ENCODE data around the gene ARHGAP42. TPM values are rescaled to one million over a fixed set of nuclear protein-coding genes. Genes with fewer than 3 reads are reported as not detected.

ARHGAP42 gene
- total RNA-seq, 1 experiment from 2014 or later: 39.1 TPM

GRCh38 chr11:100815787-100816330 lies 128.8 kb downstream of the ARHGAP42 start:
- no peak overlapping the region for H2BK5ac ChIP-seq (ENCODE audit: insufficient read length, low read length)
- H3K9ac ChIP-seq (ENCODE audit: extremely low read depth, insufficient read length, low read length): no peak overlapping the region
- H3K23me2 ChIP-seq (ENCODE audit: insufficient read length, low read depth, low read length, poor library complexity, severe bottlenecking): no peaks in the 10 kb centered on the region
- H2AK5ac ChIP-seq (ENCODE audit: insufficient read length, low read length): no peak overlapping the region
- H3K27ac Mint-ChIP-seq: no peak overlapping the region
- H3K4ac ChIP-seq (ENCODE audit: low read depth, low read length): no peak overlapping the region
- no peak overlapping the region for H3K4me3 Mint-ChIP-seq
- H2BK15ac ChIP-seq (ENCODE audit: low read depth, low read length): no peak overlapping the region
- peaks cover 1% of the 10 kb centered on the region; the same call in 1 of the 2 replicates for H3K79me2 ChIP-seq (ENCODE audit: insufficient read depth, low read length)
- WGBS (ENCODE audit: extremely low coverage, insufficient read length, low lambda C conversion rate): no CpG with 5 or more reads among the region's 1 CpG
- TF ChIP-seq CTCF (conservative IDR thresholded peaks at IDR 0.05): no peak
- no peak overlapping the region for H2BK120ac ChIP-seq (ENCODE audit: low read depth, low read length, poor library complexity, severe bottlenecking)
- DNase-seq: no peak
- no peak overlapping the region for H3K27ac ChIP-seq (ENCODE audit: insufficient read length, low read depth, low read length)
- H3K27me3 Mint-ChIP-seq (ENCODE audit: low read depth): no peaks in the 10 kb centered on the region
- H4K91ac ChIP-seq (ENCODE audit: insufficient read length, low read depth, low read length): no peak overlapping the region
- no peak overlapping the region for H2AFZ ChIP-seq (ENCODE audit: low read length)
- no peak overlapping the region for H4K8ac ChIP-seq (replicated peaks; ENCODE audit: insufficient read length, low read depth, low read length)
- peaks cover 4% of the 10 kb centered on the region; the same call in 1 of the 2 replicates for H3K4me1 ChIP-seq (ENCODE audit: insufficient read depth, low read length)
- no peaks in the 10 kb centered on the region; a peak in 2 of 5 replicates for H3K9me3 Mint-ChIP-seq
- peaks cover 3 to 5% (median 4%) of the 10 kb centered on the region in 3 experiments; a peak in 6 of 7 replicates for H3K36me3 Mint-ChIP-seq (ENCODE audit: insufficient read depth in 1 of 3, low read depth in 3 of 3)
- H2BK20ac ChIP-seq (ENCODE audit: low read depth, low read length, poor library complexity, severe bottlenecking): no peak overlapping the region
- H3K18ac ChIP-seq (ENCODE audit: insufficient read length, low read depth, low read length): no peak overlapping the region
- peaks cover 18 to 30% of the 10 kb centered on the region in 2 experiments for H3K4me1 Mint-ChIP-seq
- no peaks in the 10 kb centered on the region for H3K79me1 ChIP-seq (ENCODE audit: insufficient read depth, low read depth, low read length, poor library complexity, severe bottlenecking)
- no peak overlapping the region for H4K5ac ChIP-seq (ENCODE audit: insufficient read length, low read depth, low read length)
- H2BK12ac ChIP-seq (ENCODE audit: insufficient read length, low read depth, low read length): no peak overlapping the region
- H3K56ac ChIP-seq (ENCODE audit: insufficient read length, low read depth, low read length): no peak overlapping the region
- H3K4me2 ChIP-seq (ENCODE audit: insufficient read depth, insufficient read length, low read length): no peak overlapping the region
- H4K20me1 ChIP-seq (ENCODE audit: control insufficient read depth, insufficient read depth, insufficient read length): no peaks in the 10 kb centered on the region
- H3K23ac ChIP-seq (ENCODE audit: insufficient read length, low read depth, low read length): no peak overlapping the region
- H3K14ac ChIP-seq (ENCODE audit: insufficient read depth, low read length): no peak overlapping the region
- H3K27me3 ChIP-seq (ENCODE audit: insufficient read depth, low read length): no peaks in the 10 kb centered on the region
- no peaks in the 10 kb centered on the region for H3K9me3 ChIP-seq (ENCODE audit: control insufficient read depth, low read depth, low read length)
- H3T11ph ChIP-seq (ENCODE audit: low read length): no peak overlapping the region

All from H9 (cell line).